ENCODE results near the gene FCHO2. TPM values are rescaled to one million over a fixed set of nuclear protein-coding genes. Genes with fewer than 3 reads are reported as not detected.
"Not testable (repeated sequence)": the region's sequence is repeated elsewhere in the genome, so short reads cannot be mapped to it uniquely, and the experiment has no call there.

FCHO2 gene
- total RNA-seq, 1 experiment from 2014 or later: 36.5 TPM

DNA sequence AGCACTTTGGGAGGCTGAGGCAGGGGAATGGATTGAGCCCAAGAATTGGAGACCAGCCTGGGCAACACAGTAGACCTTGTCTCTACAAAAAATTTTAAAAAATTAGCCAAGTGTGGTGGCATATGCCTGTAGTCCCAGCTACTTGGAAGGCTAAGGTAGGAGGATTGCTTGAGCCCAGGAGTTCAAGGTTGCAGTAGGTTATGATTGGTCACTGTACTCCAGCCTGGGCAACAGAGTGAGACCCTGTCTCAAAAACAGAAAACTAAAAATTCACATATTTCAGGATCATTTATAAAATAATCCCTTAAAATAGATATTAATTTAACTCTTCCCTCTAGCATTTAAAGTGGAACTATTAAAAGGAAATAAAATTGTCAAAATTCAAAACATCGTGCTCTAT lies 3.4 kb downstream of the FCHO2 start:
- peaks cover 2% of the 10 kb centered on the region for H3K9me3 Mint-ChIP-seq (ENCODE audit: low read depth, unreplicated experiment)
- TF ChIP-seq, protein P1, sequence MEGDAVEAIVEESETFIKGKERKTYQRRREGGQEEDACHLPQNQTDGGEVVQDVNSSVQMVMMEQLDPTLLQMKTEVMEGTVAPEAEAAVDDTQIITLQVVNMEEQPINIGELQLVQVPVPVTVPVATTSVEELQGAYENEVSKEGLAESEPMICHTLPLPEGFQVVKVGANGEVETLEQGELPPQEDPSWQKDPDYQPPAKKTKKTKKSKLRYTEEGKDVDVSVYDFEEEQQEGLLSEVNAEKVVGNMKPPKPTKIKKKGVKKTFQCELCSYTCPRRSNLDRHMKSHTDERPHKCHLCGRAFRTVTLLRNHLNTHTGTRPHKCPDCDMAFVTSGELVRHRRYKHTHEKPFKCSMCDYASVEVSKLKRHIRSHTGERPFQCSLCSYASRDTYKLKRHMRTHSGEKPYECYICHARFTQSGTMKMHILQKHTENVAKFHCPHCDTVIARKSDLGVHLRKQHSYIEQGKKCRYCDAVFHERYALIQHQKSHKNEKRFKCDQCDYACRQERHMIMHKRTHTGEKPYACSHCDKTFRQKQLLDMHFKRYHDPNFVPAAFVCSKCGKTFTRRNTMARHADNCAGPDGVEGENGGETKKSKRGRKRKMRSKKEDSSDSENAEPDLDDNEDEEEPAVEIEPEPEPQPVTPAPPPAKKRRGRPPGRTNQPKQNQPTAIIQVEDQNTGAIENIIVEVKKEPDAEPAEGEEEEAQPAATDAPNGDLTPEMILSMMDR (IDR thresholded peaks at IDR 0.05; ENCODE audit: unreplicated experiment): no peak
- CTCF ChIA-PET: interaction anchor here (1.5 kb wide), 1 partner anchor 257 kb away, joined by 3 read pairs; no protein-coding TSS in a partner anchor
- no peaks in the 10 kb centered on the region for H3K27me3 Mint-ChIP-seq (ENCODE audit: unreplicated experiment)
- H3K4me1 Mint-ChIP-seq (ENCODE audit: low read depth, unreplicated experiment): peaks cover 24% of the 10 kb centered on the region
- no TSS peak for BruUV-seq (replicated peaks)
- intact Hi-C loops (cut with micrococcal nuclease; ENCODE audit: unreplicated experiment): loop anchor here (10.0 kb wide), 1 partner anchor 256 kb away; no protein-coding TSS in a partner anchor
- DNase-seq: no peak
- no peak overlapping the region for H3K27ac Mint-ChIP-seq (ENCODE audit: unreplicated experiment)
- H3K36me3 Mint-ChIP-seq (ENCODE audit: insufficient read depth, unreplicated experiment): peaks cover 28% of the 10 kb centered on the region
- H3K4me3 Mint-ChIP-seq (ENCODE audit: low read depth, unreplicated experiment): no peak overlapping the region

DNA sequence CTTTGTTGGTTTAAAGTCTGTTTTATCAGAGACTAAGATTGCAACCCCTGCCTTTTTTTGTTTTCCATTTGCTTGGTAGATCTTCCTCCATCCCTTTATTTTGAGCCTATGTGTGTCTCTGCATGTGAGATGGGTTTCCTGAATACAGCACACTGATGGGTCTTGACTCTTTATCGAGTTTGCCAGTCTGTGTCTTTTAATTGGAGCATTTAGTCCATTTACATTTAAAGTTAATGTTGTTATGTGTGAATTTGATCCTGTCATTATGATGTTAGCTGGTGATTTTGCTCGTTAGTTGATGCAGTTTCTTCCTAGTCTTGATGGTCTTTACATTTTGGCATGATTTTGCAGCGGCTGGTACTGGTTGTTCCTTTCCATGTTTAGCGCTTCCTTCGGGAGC lies 18.6 kb downstream of the FCHO2 start:
- DNase-seq; BruUV-seq (replicated peaks): not testable (repeated sequence)

DNA sequence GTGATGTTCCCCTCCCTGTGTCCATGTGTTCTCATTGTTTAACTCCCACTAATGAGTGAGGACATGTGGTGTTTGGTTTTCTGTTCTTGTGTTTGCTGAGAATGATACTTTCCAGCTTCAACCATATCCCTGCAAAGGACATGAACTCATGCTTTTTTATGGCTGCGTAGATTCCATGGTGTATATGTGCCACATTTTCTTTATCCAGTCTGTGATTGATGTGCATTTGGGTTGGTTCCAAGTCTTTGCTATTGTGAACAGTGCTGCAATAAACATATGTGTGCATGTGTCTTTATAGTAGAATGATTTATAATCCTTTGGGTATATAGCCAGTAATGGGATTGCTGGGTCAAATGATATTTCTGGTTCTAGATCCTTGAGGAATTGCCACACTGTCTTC lies 21.0 kb downstream of the FCHO2 start:
- CTCF ChIA-PET; H3K27ac Mint-ChIP-seq (ENCODE audit: unreplicated experiment); H3K4me3 Mint-ChIP-seq (ENCODE audit: low read depth, unreplicated experiment); DNase-seq; H3K9me3 Mint-ChIP-seq (ENCODE audit: low read depth, unreplicated experiment); H3K4me1 Mint-ChIP-seq (ENCODE audit: low read depth, unreplicated experiment); BruUV-seq (replicated peaks); H3K36me3 Mint-ChIP-seq (ENCODE audit: insufficient read depth, unreplicated experiment); H3K27me3 Mint-ChIP-seq (ENCODE audit: unreplicated experiment); intact Hi-C loops (cut with micrococcal nuclease; ENCODE audit: unreplicated experiment): not testable (repeated sequence)

More for the DNA sequence above, 18.6 kb downstream of the FCHO2 start:
- H3K36me3 Mint-ChIP-seq (ENCODE audit: insufficient read depth, unreplicated experiment); H3K9me3 Mint-ChIP-seq (ENCODE audit: low read depth, unreplicated experiment); H3K27ac Mint-ChIP-seq (ENCODE audit: unreplicated experiment); H3K27me3 Mint-ChIP-seq (ENCODE audit: unreplicated experiment); intact Hi-C loops (cut with micrococcal nuclease; ENCODE audit: unreplicated experiment); H3K4me1 Mint-ChIP-seq (ENCODE audit: low read depth, unreplicated experiment); H3K4me3 Mint-ChIP-seq (ENCODE audit: low read depth, unreplicated experiment); CTCF ChIA-PET: not testable (repeated sequence)

DNA sequence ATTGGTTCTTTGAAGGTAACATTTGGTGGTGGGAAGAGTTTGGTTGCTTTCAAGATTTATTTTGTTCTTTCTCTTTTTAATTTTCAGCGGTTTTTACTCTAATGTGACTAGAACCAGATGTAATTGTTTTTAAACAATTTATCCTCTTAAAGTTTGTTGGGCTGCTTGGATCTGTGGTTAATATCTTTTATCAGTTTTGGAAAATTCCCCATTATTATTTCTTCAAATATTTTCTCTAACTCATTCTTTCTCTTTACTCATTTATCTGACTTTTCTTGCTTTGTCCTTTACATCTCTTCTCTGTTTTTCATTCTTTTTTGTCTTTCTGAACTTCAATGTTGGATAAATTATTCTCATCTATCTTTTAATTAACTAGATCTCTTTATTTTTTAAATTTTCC lies 29.9 kb downstream of the FCHO2 start:
- Mint-ChIP-seq H3K27ac (ENCODE audit: unreplicated experiment) (no peak overlapping the region), H3K9me3 (ENCODE audit: low read depth, unreplicated experiment) (no peaks in the 10 kb centered on the region), H3K4me3 (ENCODE audit: low read depth, unreplicated experiment) (no peak overlapping the region), H3K4me1 (ENCODE audit: low read depth, unreplicated experiment) (no peaks in the 10 kb centered on the region), H3K36me3 (ENCODE audit: insufficient read depth, unreplicated experiment) (peaks cover 5% of the 10 kb centered on the region), H3K27me3 (ENCODE audit: unreplicated experiment) (no peaks in the 10 kb centered on the region)
- CTCF ChIA-PET: interaction anchor here (1.0 kb wide), 1 partner anchor 466 kb away, joined by 3 read pairs; no protein-coding TSS in a partner anchor
- no peak for DNase-seq
- BruUV-seq (replicated peaks): no TSS peak
- intact Hi-C loops (cut with micrococcal nuclease; ENCODE audit: unreplicated experiment): no loop called here
- TF ChIP-seq, protein P1 (IDR thresholded peaks at IDR 0.05; ENCODE audit: unreplicated experiment): no peak

DNA sequence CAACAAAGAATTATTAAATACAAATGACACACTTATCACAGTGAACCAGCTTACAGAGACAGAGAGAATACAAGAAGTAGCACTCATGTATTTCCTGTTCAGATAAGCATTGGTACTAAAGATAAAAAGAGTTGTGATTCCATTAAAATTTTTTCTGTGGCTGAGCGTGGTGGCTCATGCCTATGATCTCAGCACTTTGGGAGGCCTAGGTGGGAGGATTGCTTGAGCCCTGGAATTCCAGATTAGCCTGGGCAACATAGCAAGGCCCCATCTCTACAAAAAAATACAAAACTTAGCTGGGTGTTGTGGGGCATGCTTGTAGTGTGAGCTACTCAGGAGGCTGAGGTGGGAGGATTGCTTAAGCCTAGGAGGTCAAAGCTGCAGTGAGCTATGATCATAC lies 32.9 kb downstream of the FCHO2 start:
- H3K4me3 Mint-ChIP-seq (ENCODE audit: low read depth, unreplicated experiment): no peak overlapping the region
- intact Hi-C loops (cut with micrococcal nuclease; ENCODE audit: unreplicated experiment): no loop called here
- TF ChIP-seq, protein P1 (IDR thresholded peaks at IDR 0.05; ENCODE audit: unreplicated experiment): no peak
- CTCF ChIA-PET: no interaction called here
- no peaks in the 10 kb centered on the region for H3K4me1 Mint-ChIP-seq (ENCODE audit: low read depth, unreplicated experiment)
- no peaks in the 10 kb centered on the region for H3K9me3 Mint-ChIP-seq (ENCODE audit: low read depth, unreplicated experiment)
- peaks cover 5% of the 10 kb centered on the region for H3K36me3 Mint-ChIP-seq (ENCODE audit: insufficient read depth, unreplicated experiment)
- peak; percentile 9 for DNase-seq
- H3K27me3 Mint-ChIP-seq (ENCODE audit: unreplicated experiment): no peaks in the 10 kb centered on the region
- no TSS peak for BruUV-seq (replicated peaks)
- no peak overlapping the region for H3K27ac Mint-ChIP-seq (ENCODE audit: unreplicated experiment)

All from Calu3 (cell line).